Fibroblast of lung (primary cell): ENCODE measurements around the gene CSPG5. TPM values are rescaled to one million over a fixed set of nuclear protein-coding genes. Genes with fewer than 3 reads are reported as not detected.

Experiments
- DNase-seq, 2 donors: peaks; one replicate each; pipeline versions ENCODE4 v3.0.0 to v3.0.0-alpha.2; 2010; ENCODE audit warnings: low read depth in 2 of 2
- H2AFZ ChIP-seq: 2 replicates; pipeline ENCODE4 v1.5.1; 2012; ENCODE audit warnings: low read length, control low read depth, inconsistent platforms
- H3K27ac ChIP-seq: 2 replicates; pipeline ENCODE4 v1.5.1; 2011; ENCODE audit warnings: low read length, control low read depth; ENCODE audit not compliant: insufficient read depth
- H3K27me3 ChIP-seq: 2 replicates; pipeline ENCODE4 v1.5.1; 2011; ENCODE audit warnings: mild to moderate bottlenecking, low read length; ENCODE audit not compliant: control insufficient read depth, insufficient read depth
- H3K36me3 ChIP-seq: 2 replicates; pipeline ENCODE4 v1.5.1; 2011; ENCODE audit warnings: low read length; ENCODE audit not compliant: control insufficient read depth, insufficient read depth
- H3K4me1 ChIP-seq: 2 replicates; pipeline ENCODE4 v1.5.1; 2011; ENCODE audit warnings: low read length; ENCODE audit not compliant: control insufficient read depth, insufficient read depth; ENCODE audit errors: extremely low read depth
- H3K4me2 ChIP-seq: 2 replicates; pipeline ENCODE4 v1.5.1; 2011; ENCODE audit warnings: low read length, control low read depth; ENCODE audit not compliant: insufficient read depth; ENCODE audit errors: extremely low read depth
- H3K4me3 ChIP-seq, 4 experiments: fragments of 200-600 bp in 1 of 4; sonication (generic) in 1 of 4; replicated peaks in 1 of 4; 2 replicates each; pipeline ENCODE4 v1.5.1; 2011 to 2016; ENCODE audit warnings: low read length in 4 of 4, low read depth in 3 of 4, mild to moderate bottlenecking in 3 of 4, control low read depth in 2 of 4, inconsistent platforms in 1 of 4, mixed read lengths in 1 of 4; ENCODE audit not compliant: insufficient read depth in 1 of 4; ENCODE audit errors: control extremely low read depth in 1 of 4
- H3K79me2 ChIP-seq: 2 replicates; pipeline ENCODE4 v1.5.1; 2012; ENCODE audit warnings: mild to moderate bottlenecking, low read length, inconsistent platforms; ENCODE audit not compliant: control insufficient read depth, insufficient read depth
- H3K9ac ChIP-seq: 2 replicates; pipeline ENCODE4 v1.5.1; 2011; ENCODE audit warnings: mild to moderate bottlenecking, low read length, control low read depth; ENCODE audit not compliant: insufficient read depth
- H3K9me3 ChIP-seq: 2 replicates; pipeline ENCODE4 v1.5.1; 2012; ENCODE audit warnings: low read depth, low read length; ENCODE audit not compliant: control insufficient read depth, insufficient read depth
- H4K20me1 ChIP-seq: 2 replicates; pipeline ENCODE4 v1.5.1; 2011; ENCODE audit warnings: low read length; ENCODE audit not compliant: control insufficient read depth, insufficient read depth; ENCODE audit errors: extremely low read depth
- CTCF ChIP-seq, 2 donors: IDR thresholded peaks in 1 of 2; conservative IDR thresholded peaks in 1 of 2; 1 replicate in 1 of 2; 2 replicates in 1 of 2; pipeline ENCODE4 v1.5.1; 2011 to 2012; ENCODE audit warnings: low read length in 2 of 2, control low read depth in 1 of 2, inconsistent platforms in 1 of 2, low read depth in 1 of 2, mild to moderate bottlenecking in 1 of 2
- EZH2 ChIP-seq: IDR thresholded peaks from 2 replicates; pipeline ENCODE4 v1.5.1; 2012; ENCODE audit warnings: low read length, control low read depth, mild to moderate bottlenecking; ENCODE audit errors: missing control alignments
- polyA plus RNA-seq, 2 donors: library from polyadenylated mRNA; depleted of rRNA in 1 of 2; stranded (reverse) in 1 of 2; unstranded in 1 of 2; fragments of >200 nt; gene quantifications; 2 replicates each; pipeline ENCODE4 v1.2.1, GENCODE V29; 2011 to 2012; ENCODE audit warnings: missing spikeins in 1 of 2
- total RNA-seq: library from RNA; depleted of rRNA; stranded (reverse); fragments of >200 nt; gene quantifications from 2 replicates; pipeline ENCODE4 v1.2.1, GENCODE V29; 2014

Gene CSPG5
- total and polyA plus RNA-seq, 2 donors (not counting 1 experiment from before 2014, with no cell fraction given), result 0.17 TPM; not detected in 1

- H3K9ac ChIP-seq, result no peak overlapping the region
- no peaks in the 10 kb centered on the region for H4K20me1 ChIP-seq
- no peak overlapping the region for H2AFZ ChIP-seq
- H3K36me3 ChIP-seq, result no peaks in the 10 kb centered on the region
- TF ChIP-seq EZH2 (no peak), CTCF (conservative IDR thresholded peaks at IDR 0.05 in 1 of 2, IDR thresholded peaks at IDR 0.05 in 1 of 2; ENCODE audit: low read depth in 1 of 2, low read length in 2 of 2) (no peak)
- no peaks in the 10 kb centered on the region for H3K79me2 ChIP-seq
- H3K27me3 ChIP-seq, result no peaks in the 10 kb centered on the region
- no peak for DNase-seq
- no peaks in the 10 kb centered on the region for H3K9me3 ChIP-seq
- no peak overlapping the region for H3K4me3 ChIP-seq
- peaks cover 3% of the 10 kb centered on the region for H3K4me1 ChIP-seq
- H3K27ac ChIP-seq, result no peak overlapping the region
- H3K4me2 ChIP-seq, result no peak overlapping the region
These were observed 55.2 kb downstream of the CSPG5 start for GRCh38 chr3:47523310-47524073.

GRCh38 chr3:47522082-47522987 lies 56.3 kb downstream of the CSPG5 start:
- Histone ChIP-seq H3K27ac (no peak overlapping the region), H3K4me3 (no peak overlapping the region), H3K4me2 (no peak overlapping the region), H2AFZ (peak overlapping the region; percentile 58), H3K9ac (no peak overlapping the region), H3K36me3 (no peaks in the 10 kb centered on the region), H3K9me3 (no peaks in the 10 kb centered on the region), H4K20me1 (no peaks in the 10 kb centered on the region), H3K79me2 (no peaks in the 10 kb centered on the region), H3K4me1 (peaks cover 3% of the 10 kb centered on the region), H3K27me3 (no peaks in the 10 kb centered on the region)
- DNase-seq, result peak; percentile 86 to 92
- no peak for TF ChIP-seq EZH2
- TF ChIP-seq CTCF (conservative IDR thresholded peaks at IDR 0.05 in 1 of 2, IDR thresholded peaks at IDR 0.05 in 1 of 2; ENCODE audit: low read depth in 1 of 2, low read length in 2 of 2), result peak; percentile 91 to 94

- no peak overlapping the region for H3K4me3 ChIP-seq
- TF ChIP-seq EZH2 (no peak), CTCF (conservative IDR thresholded peaks at IDR 0.05 in 1 of 2, IDR thresholded peaks at IDR 0.05 in 1 of 2; ENCODE audit: low read depth in 1 of 2, low read length in 2 of 2) (no peak)
- peaks cover 3% of the 10 kb centered on the region for H3K4me1 ChIP-seq
- H2AFZ ChIP-seq, result no peak overlapping the region
- DNase-seq, result no peak
- H3K4me2 ChIP-seq, result no peak overlapping the region
- no peaks in the 10 kb centered on the region for H3K36me3 ChIP-seq
- H4K20me1 ChIP-seq, result no peaks in the 10 kb centered on the region
- no peaks in the 10 kb centered on the region for H3K9me3 ChIP-seq
- H3K9ac ChIP-seq, result no peak overlapping the region
- no peaks in the 10 kb centered on the region for H3K27me3 ChIP-seq
- no peaks in the 10 kb centered on the region for H3K79me2 ChIP-seq
- no peak overlapping the region for H3K27ac ChIP-seq
These were observed 57.9 kb downstream of the CSPG5 start for GRCh38 chr3:47520756-47521155.
